PC-9 (cell line): ENCODE data around the gene ARHGAP33.

Experiments
- EZH2 ChIP-seq: fragments of 200-600 bp; sonication (generic); IDR thresholded peaks from 2 replicates; pipeline ENCODE4 v1.8.0; 2017; ENCODE audit warnings: antibody characterized with exemption, low read depth
- TF ChIP-seq, protein P1 (sequence below): fragments of 200-600 bp; sonication (generic); conservative IDR thresholded peaks from 2 replicates; pipeline ENCODE4 v1.6.1; 2017; ENCODE audit warnings: mixed run types, antibody characterized with exemption, mild to moderate bottlenecking, moderate library complexity

DNA sequence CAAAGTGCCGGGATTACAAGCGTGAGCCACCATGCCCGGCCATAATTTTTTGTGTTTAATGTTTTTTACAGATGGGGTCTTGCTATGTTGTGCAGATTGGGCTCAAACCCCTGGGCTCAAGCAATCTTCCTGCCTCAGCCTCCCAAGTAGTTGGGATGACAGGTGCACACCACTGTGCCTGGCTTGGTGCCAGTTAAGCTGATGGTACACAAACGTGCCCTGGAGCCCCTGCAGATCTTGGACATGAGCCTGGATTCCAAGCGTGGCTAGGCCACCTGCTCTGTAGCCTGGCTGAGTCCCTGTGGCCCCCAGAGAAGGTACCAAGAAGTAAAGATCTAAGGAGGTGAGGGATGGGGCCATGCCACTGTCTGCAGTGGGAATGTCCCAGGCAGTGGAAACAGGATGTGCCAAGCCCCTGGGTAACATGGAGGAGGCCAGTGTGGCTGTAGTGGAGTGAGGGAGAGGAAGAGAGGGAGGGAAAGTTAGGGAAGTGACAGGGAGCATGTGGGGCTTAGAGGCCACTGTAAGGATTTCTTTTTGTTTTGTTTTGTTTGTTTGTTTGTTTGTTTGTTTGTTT, 30.2 kb downstream of the ARHGAP33 start:
- TF ChIP-seq, protein P1, sequence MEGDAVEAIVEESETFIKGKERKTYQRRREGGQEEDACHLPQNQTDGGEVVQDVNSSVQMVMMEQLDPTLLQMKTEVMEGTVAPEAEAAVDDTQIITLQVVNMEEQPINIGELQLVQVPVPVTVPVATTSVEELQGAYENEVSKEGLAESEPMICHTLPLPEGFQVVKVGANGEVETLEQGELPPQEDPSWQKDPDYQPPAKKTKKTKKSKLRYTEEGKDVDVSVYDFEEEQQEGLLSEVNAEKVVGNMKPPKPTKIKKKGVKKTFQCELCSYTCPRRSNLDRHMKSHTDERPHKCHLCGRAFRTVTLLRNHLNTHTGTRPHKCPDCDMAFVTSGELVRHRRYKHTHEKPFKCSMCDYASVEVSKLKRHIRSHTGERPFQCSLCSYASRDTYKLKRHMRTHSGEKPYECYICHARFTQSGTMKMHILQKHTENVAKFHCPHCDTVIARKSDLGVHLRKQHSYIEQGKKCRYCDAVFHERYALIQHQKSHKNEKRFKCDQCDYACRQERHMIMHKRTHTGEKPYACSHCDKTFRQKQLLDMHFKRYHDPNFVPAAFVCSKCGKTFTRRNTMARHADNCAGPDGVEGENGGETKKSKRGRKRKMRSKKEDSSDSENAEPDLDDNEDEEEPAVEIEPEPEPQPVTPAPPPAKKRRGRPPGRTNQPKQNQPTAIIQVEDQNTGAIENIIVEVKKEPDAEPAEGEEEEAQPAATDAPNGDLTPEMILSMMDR: no peak
- no peak for TF ChIP-seq EZH2
